Measurements from ENCODE around the gene RC3H2. TPM values are rescaled to one million over a fixed set of nuclear protein-coding genes. Genes with fewer than 3 reads are reported as not detected.
A peak's percentile ranks its signal among the peaks of the same experiment; 100 is the strongest.
"Not testable (repeated sequence)": the region's sequence is repeated elsewhere in the genome, so short reads cannot be mapped to it uniquely, and the experiment has no call there.

Gene RC3H2
- total RNA-seq, 1 experiment from 2014 or later, result 21.6 TPM

GRCh38 chr9:122845116-122845515, 60.0 kb downstream of the RC3H2 start:
- Histone ChIP-seq H3K27me3 (ENCODE audit: control insufficient read depth, insufficient read depth, low read length) (no peaks in the 10 kb centered on the region), H3K36me3 (replicated peaks; ENCODE audit: control insufficient read depth, insufficient read depth, low read length) (peaks cover 5% of the 10 kb centered on the region), H3K4me3 (ENCODE audit: insufficient read depth, low read depth, low read length) (no peak overlapping the region)
- no peak for DNase-seq

DNA sequence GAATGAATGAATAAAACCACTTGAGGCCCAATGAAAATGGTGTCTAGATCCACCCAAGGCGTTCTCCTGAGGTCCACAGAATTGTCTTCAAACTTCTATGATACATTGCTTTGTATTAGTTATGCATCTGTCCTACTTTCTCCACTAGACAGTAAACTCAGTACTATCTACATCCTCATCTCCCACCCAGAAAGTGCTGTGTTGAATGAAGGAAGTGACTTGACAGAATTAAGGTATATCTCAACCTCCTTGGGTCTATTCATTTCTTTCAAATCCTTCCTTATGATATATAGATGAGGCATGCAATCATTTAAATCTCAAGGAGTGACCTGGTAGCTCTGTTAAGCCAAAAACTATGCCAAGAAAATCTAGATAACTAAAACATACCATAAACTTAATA, 61.0 kb downstream of the RC3H2 start:
- Histone ChIP-seq H3K27me3 (ENCODE audit: control insufficient read depth, insufficient read depth, low read length) (no peaks in the 10 kb centered on the region), H3K4me3 (ENCODE audit: insufficient read depth, low read depth, low read length) (no peak overlapping the region), H3K36me3 (replicated peaks; ENCODE audit: control insufficient read depth, insufficient read depth, low read length) (peaks cover 2% of the 10 kb centered on the region)
- DNase-seq, result no peak

DNA sequence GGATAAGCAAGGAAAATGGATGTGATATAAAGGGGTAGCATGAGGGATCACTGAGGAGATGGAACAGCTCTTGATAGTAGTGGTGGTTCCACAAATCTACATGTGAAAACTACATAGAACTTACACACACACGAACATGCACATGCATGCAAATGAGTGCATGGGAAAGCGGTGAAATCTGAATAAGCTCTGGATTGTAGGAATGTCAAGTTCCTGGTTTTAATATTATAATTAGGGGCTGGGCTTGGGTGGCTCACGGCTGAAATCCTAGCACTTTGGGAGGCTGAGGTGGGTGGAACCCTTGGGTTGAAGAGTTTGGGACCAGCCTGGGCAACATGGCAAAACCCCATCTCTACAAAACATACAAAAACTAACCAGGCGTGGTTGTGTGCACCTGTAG, 63.7 kb downstream of the RC3H2 start:
- no peak for DNase-seq

DNA sequence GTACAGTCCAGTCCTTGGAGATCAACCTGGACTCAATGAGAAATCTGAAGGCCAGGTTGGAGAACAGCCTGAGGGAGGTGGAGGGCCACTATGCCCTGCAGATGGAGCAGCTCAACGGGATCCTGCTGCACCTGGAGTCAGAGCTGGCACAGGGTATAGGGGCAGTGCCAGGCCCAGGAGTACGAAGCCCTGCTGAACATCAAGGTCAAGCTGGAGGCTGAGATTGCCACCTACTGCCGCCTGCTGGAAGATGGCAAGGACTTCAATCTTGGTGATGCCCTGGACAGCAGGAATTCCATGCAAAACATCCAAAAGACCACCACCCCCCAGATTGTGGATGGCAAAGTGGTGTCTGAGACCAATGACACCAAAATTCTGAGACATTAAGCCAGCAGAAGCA, 66.7 kb downstream of the RC3H2 start:
- not testable (repeated sequence) for DNase-seq; H3K36me3 ChIP-seq (replicated peaks; ENCODE audit: control insufficient read depth, insufficient read depth, low read length); H3K4me3 ChIP-seq (ENCODE audit: insufficient read depth, low read depth, low read length); H3K27me3 ChIP-seq (ENCODE audit: control insufficient read depth, insufficient read depth, low read length)

More for the DNA sequence above, 63.7 kb downstream of the RC3H2 start:
- Histone ChIP-seq H3K36me3 (replicated peaks; ENCODE audit: control insufficient read depth, insufficient read depth, low read length) (no peaks in the 10 kb centered on the region; the same call in none of the 2 replicates), H3K4me3 (ENCODE audit: insufficient read depth, low read depth, low read length) (no peak overlapping the region), H3K27me3 (ENCODE audit: control insufficient read depth, insufficient read depth, low read length) (no peaks in the 10 kb centered on the region)

- no peak for DNase-seq
- H3K36me3 ChIP-seq (replicated peaks; ENCODE audit: control insufficient read depth, insufficient read depth, low read length), result no peaks in the 10 kb centered on the region
- no peaks in the 10 kb centered on the region for H3K27me3 ChIP-seq (ENCODE audit: control insufficient read depth, insufficient read depth, low read length)
- no peak overlapping the region for H3K4me3 ChIP-seq (ENCODE audit: insufficient read depth, low read depth, low read length)
Observed at GRCh38 chr9:122837266-122837850, 67.8 kb downstream of the RC3H2 start.

GRCh38 chr9:122835313-122835731, 69.8 kb downstream of the RC3H2 start:
- H3K4me3 ChIP-seq (ENCODE audit: insufficient read depth, low read depth, low read length), result no peak overlapping the region
- DNase-seq, result peak; percentile 78
- no peaks in the 10 kb centered on the region for H3K27me3 ChIP-seq (ENCODE audit: control insufficient read depth, insufficient read depth, low read length)
- no peaks in the 10 kb centered on the region for H3K36me3 ChIP-seq (replicated peaks; ENCODE audit: control insufficient read depth, insufficient read depth, low read length)

DNA sequence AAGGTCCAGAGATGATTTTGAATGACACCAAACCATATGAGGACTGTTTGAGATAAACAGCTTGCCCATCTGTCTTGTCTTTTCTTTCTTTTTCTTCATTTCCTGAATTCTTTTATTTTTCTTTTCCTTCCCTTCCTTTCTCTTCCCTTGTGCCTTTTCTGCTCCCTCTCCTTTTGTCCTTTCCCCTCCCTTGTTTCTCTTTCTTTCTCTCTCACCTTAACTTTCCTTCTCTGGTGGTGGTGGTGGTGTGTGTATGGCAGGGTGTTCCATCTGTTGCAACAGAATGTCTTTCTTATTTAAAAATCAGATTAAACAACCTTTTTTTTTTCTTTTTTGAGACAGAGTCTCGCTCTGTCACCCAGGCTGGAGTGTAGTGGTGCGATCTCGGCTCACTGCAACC, 73.0 kb downstream of the RC3H2 start:
- no peak for DNase-seq
- no peaks in the 10 kb centered on the region for H3K27me3 ChIP-seq (ENCODE audit: control insufficient read depth, insufficient read depth, low read length)
- no peaks in the 10 kb centered on the region for H3K36me3 ChIP-seq (replicated peaks; ENCODE audit: control insufficient read depth, insufficient read depth, low read length)
- no peak overlapping the region for H3K4me3 ChIP-seq (ENCODE audit: insufficient read depth, low read depth, low read length)

DNA sequence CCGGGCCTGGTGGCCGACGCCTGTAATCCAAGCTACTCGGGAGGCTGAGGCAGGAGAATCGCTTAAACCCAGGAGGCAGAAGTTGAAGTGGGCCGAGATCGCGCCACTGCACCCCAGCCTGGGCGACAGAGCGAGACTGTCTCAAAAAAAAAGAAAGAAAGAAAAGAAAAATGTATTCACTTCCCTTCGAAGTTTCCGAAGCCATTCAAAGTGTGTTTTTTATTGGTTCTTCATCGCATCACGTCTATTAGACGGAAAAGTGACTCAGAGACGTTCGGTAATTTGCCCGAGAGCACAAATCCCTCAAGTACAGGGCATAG, 76.2 kb downstream of the RC3H2 start:
- H3K27me3 ChIP-seq (ENCODE audit: control insufficient read depth, insufficient read depth, low read length); H3K36me3 ChIP-seq (replicated peaks; ENCODE audit: control insufficient read depth, insufficient read depth, low read length); DNase-seq: not testable (repeated sequence)
- H3K4me3 ChIP-seq (ENCODE audit: insufficient read depth, low read depth, low read length), result peak overlapping the region; percentile 100

DNA sequence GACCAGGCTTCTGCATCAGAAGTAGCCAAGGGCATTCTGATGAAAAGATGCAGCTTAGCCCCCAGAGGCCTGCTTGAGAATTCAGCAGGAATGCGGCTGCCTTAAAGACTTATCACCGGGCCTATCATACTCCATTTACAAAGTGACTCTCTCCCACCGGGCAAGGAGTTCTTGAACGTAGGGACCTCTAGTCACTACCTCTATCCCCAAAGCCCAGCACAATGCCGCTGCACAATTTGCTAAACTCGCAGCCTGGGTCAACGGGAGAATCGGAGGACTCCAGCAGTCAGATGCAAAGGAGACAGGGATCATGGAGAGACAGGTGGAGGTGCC, 77.4 kb downstream of the RC3H2 start:
- no peak for DNase-seq
- Histone ChIP-seq H3K27me3 (ENCODE audit: control insufficient read depth, insufficient read depth, low read length) (no peaks in the 10 kb centered on the region), H3K36me3 (replicated peaks; ENCODE audit: control insufficient read depth, insufficient read depth, low read length) (peaks cover 8% of the 10 kb centered on the region), H3K4me3 (ENCODE audit: insufficient read depth, low read depth, low read length) (peak overlapping the region; percentile 100)

GRCh38 chr9:122822938-122823337, 82.2 kb downstream of the RC3H2 start:
- no peak overlapping the region for H3K4me3 ChIP-seq (ENCODE audit: insufficient read depth, low read depth, low read length)
- no peak for DNase-seq
- H3K36me3 ChIP-seq (replicated peaks; ENCODE audit: control insufficient read depth, insufficient read depth, low read length), result peaks cover 15% of the 10 kb centered on the region
- no peaks in the 10 kb centered on the region for H3K27me3 ChIP-seq (ENCODE audit: control insufficient read depth, insufficient read depth, low read length)

- H3K36me3 ChIP-seq (replicated peaks; ENCODE audit: control insufficient read depth, insufficient read depth, low read length), result peaks cover 15% of the 10 kb centered on the region
- no peak overlapping the region for H3K4me3 ChIP-seq (ENCODE audit: insufficient read depth, low read depth, low read length)
- DNase-seq, result no peak
Observed at GRCh38 chr9:122822056-122822455, 83.1 kb downstream of the RC3H2 start.

DNA sequence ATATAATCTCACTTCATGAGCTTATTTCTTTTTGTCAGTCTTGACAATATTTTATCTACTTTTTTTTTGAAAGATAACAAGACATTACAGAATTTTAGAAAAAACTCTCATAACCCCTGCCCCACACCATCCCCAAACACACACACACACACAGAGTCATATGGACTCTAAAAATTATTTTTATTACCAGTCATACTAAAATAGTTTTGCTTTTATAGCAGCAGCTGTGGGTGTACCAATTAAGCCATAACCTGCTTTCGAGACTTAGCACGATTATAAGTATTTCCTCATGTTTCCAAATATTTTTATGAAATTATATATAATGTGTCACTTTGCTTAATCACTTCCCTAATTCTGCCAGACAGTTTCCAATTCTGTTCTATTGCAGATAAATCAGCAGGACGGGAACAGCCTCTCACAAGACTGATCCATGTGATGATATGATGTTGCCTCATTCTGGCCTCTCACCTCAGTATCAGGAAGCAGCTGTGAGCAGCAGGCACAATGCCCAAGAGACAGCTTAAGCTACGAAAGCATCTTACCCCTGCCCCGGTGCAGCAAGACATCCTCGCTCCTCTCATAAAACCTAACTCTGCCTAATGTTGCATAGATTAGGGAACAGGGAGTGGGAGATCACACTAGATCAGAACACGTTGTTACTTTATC, 83.7 kb downstream of the RC3H2 start:
- DNase-seq, result no peak
- H3K36me3 ChIP-seq (replicated peaks; ENCODE audit: control insufficient read depth, insufficient read depth, low read length), result peaks cover 15% of the 10 kb centered on the region
- H3K27me3 ChIP-seq (ENCODE audit: control insufficient read depth, insufficient read depth, low read length), result no peaks in the 10 kb centered on the region
- H3K4me3 ChIP-seq (ENCODE audit: insufficient read depth, low read depth, low read length), result no peak overlapping the region

More at GRCh38 chr9:122822056-122822455, 83.1 kb downstream of the RC3H2 start:
- H3K27me3 ChIP-seq (ENCODE audit: control insufficient read depth, insufficient read depth, low read length), result no peaks in the 10 kb centered on the region

DNA sequence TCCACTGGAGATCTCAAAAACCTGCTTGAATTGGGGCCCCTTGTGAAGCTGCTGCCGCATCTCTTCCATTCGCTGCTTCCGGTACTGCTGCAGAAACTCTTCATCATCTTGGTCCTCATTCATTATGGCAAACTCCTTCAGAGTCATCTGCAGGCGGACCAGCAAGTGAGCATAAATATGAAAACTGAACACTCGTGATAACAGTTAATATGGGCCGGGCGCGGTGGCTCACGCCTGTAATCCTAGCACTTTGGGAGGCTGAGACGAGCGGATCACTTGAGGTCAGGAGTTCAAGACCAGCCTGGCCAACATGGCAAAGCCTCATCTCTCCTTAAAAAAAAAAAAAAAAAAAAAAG, 84.7 kb downstream of the RC3H2 start:
- Histone ChIP-seq H3K27me3 (ENCODE audit: control insufficient read depth, insufficient read depth, low read length) (no peaks in the 10 kb centered on the region), H3K4me3 (ENCODE audit: insufficient read depth, low read depth, low read length) (no peak overlapping the region), H3K36me3 (replicated peaks; ENCODE audit: control insufficient read depth, insufficient read depth, low read length) (peaks cover 15% of the 10 kb centered on the region)
- DNase-seq, result no peak

GRCh38 chr9:122819791-122820489, 85.2 kb downstream of the RC3H2 start:
- Histone ChIP-seq H3K36me3 (replicated peaks; ENCODE audit: control insufficient read depth, insufficient read depth, low read length) (peaks cover 15% of the 10 kb centered on the region), H3K27me3 (ENCODE audit: control insufficient read depth, insufficient read depth, low read length) (no peaks in the 10 kb centered on the region), H3K4me3 (ENCODE audit: insufficient read depth, low read depth, low read length) (no peak overlapping the region)
- no peak for DNase-seq

DNA sequence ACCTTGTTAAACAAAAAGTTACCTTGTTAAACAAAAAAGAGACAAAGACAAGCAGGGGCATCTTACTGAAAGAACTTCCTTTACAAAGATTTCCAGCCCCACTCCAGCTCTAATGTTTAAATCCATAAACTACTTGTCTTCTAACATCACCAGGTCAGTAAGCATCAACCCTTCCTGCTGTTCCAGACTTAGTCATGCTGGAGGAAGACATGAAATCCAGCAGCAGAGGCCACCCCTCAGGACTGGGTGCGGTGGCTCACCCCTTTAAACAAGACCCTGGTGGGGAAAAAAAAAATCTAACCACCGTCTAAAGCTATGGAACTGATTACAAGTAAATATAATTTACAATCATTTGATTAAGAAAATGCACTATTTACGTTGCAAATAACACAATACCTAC, 85.8 kb downstream of the RC3H2 start:
- Histone ChIP-seq H3K27me3 (ENCODE audit: control insufficient read depth, insufficient read depth, low read length) (no peaks in the 10 kb centered on the region), H3K36me3 (replicated peaks; ENCODE audit: control insufficient read depth, insufficient read depth, low read length) (peaks cover 15% of the 10 kb centered on the region), H3K4me3 (ENCODE audit: insufficient read depth, low read depth, low read length) (no peak overlapping the region)
- DNase-seq, result no peak
